Measurements from ENCODE around the gene RFPL4A. TPM values are rescaled to one million over a fixed set of nuclear protein-coding genes. Genes with fewer than 3 reads are reported as not detected.

The RFPL4A gene
- total RNA-seq, 6 donors from 2014 or later = not detected

- Histone ChIP-seq H3K27me3 (no peaks in the 10 kb centered on the region), H3K9me3 (no peaks in the 10 kb centered on the region), H3K36me3 (no peaks in the 10 kb centered on the region), H3K4me1 (no peaks in the 10 kb centered on the region), H3K4me3 (no peak overlapping the region), H3K27ac (no peak overlapping the region)
- WGBS, 2 donors = 21 to 37% methylated on average over 7 of the region's 7 CpGs
- TF ChIP-seq POLR2A (IDR thresholded peaks at IDR 0.05) = no peak
- no peak for TF ChIP-seq EP300 (IDR thresholded peaks at IDR 0.05)
- TF ChIP-seq POLR2AphosphoS5 (IDR thresholded peaks at IDR 0.05) = no peak
- no peak for TF ChIP-seq CTCF (IDR thresholded peaks at IDR 0.05)
- ATAC-seq (ENCODE audit: low FRiP score in 2 of 2) (no peak), DNase-seq (no peak)
Observed at GRCh38 chr19:55777528-55777927, 18.6 kb downstream of the RFPL4A start.

- Histone ChIP-seq H3K4me3 (no peak overlapping the region), H3K4me1 (no peaks in the 10 kb centered on the region), H3K36me3 (no peaks in the 10 kb centered on the region), H3K27me3 (no peaks in the 10 kb centered on the region), H3K9me3 (no peaks in the 10 kb centered on the region), H3K27ac (no peak overlapping the region)
- ATAC-seq (ENCODE audit: low FRiP score in 2 of 2) = no peak
- WGBS, 2 donors = 86 to 88% methylated on average over 15 to 16 of the region's 16 CpGs
- DNase-seq = no peak
- TF ChIP-seq EP300 (IDR thresholded peaks at IDR 0.05) (no peak), POLR2A (IDR thresholded peaks at IDR 0.05) (no peak), POLR2AphosphoS5 (IDR thresholded peaks at IDR 0.05) (no peak), CTCF (IDR thresholded peaks at IDR 0.05) (no peak)
Observed at GRCh38 chr19:55778331-55778730, 19.4 kb downstream of the RFPL4A start.

- no peaks in the 10 kb centered on the region for H3K27me3 ChIP-seq
- DNase-seq = no peak
- no peak overlapping the region for H3K27ac ChIP-seq
Observed at GRCh38 chr19:55781112-55781511, 22.2 kb downstream of the RFPL4A start.

GRCh38 chr19:55795021-55795420 lies 36.1 kb downstream of the RFPL4A start:
- H3K4me1 ChIP-seq = no peaks in the 10 kb centered on the region
- H3K27ac ChIP-seq = no peak overlapping the region
- ATAC-seq (ENCODE audit: low FRiP score in 2 of 2) (no peak), DNase-seq (no peak)
- TF ChIP-seq POLR2A (IDR thresholded peaks at IDR 0.05) (no peak), EP300 (IDR thresholded peaks at IDR 0.05) (no peak), CTCF (IDR thresholded peaks at IDR 0.05) (no peak), POLR2AphosphoS5 (IDR thresholded peaks at IDR 0.05) (no peak)
- H3K36me3 ChIP-seq = no peaks in the 10 kb centered on the region
- no peak overlapping the region for H3K4me3 ChIP-seq
- H3K9me3 ChIP-seq = no peaks in the 10 kb centered on the region
- H3K27me3 ChIP-seq = no peaks in the 10 kb centered on the region
- WGBS, 2 donors = 91 to 92% methylated on average over 11 of the region's 11 CpGs

More at GRCh38 chr19:55781112-55781511, 22.2 kb downstream of the RFPL4A start:
- no peaks in the 10 kb centered on the region for H3K36me3 ChIP-seq
- no peaks in the 10 kb centered on the region for H3K9me3 ChIP-seq
- H3K4me3 ChIP-seq = no peak overlapping the region
- TF ChIP-seq EP300 (IDR thresholded peaks at IDR 0.05) (no peak), POLR2AphosphoS5 (IDR thresholded peaks at IDR 0.05) (no peak), POLR2A (IDR thresholded peaks at IDR 0.05) (no peak), CTCF (IDR thresholded peaks at IDR 0.05) (no peak)
- WGBS, 2 donors = 77 to 82% methylated on average over 5 of the region's 5 CpGs
- no peaks in the 10 kb centered on the region for H3K4me1 ChIP-seq
- ATAC-seq (ENCODE audit: low FRiP score in 2 of 2) = no peak

- H3K9me3 ChIP-seq = no peaks in the 10 kb centered on the region
- no peaks in the 10 kb centered on the region for H3K4me1 ChIP-seq
- H3K4me3 ChIP-seq = no peak overlapping the region
- no peak for DNase-seq
- H3K36me3 ChIP-seq = no peaks in the 10 kb centered on the region
- TF ChIP-seq POLR2AphosphoS5 (IDR thresholded peaks at IDR 0.05) (no peak), EP300 (IDR thresholded peaks at IDR 0.05) (no peak), CTCF (IDR thresholded peaks at IDR 0.05) (no peak), POLR2A (IDR thresholded peaks at IDR 0.05) (no peak)
- 70 to 72% methylated on average over 7 of the region's 7 CpGs for WGBS, 2 donors
- ATAC-seq (ENCODE audit: low FRiP score in 2 of 2) = no peak
- no peak overlapping the region for H3K27ac ChIP-seq
- H3K27me3 ChIP-seq = no peaks in the 10 kb centered on the region
Observed at GRCh38 chr19:55801416-55801815, 42.5 kb downstream of the RFPL4A start.

Measured in upper lobe of left lung (tissue), 6 donors.